Tibial nerve (tissue), 4 donors: ENCODE data around the gene SDE2. TPM values are rescaled to one million over a fixed set of nuclear protein-coding genes. Genes with fewer than 3 reads are reported as not detected.
A peak's percentile ranks its signal among the peaks of the same experiment; 100 is the strongest.

Source experiments
- DNase-seq, 2 donors: peaks; one replicate each; pipeline ENCODE4 v3.0.0-alpha.2; 2019; ENCODE audit warnings: low spot score in 2 of 2
- H3K27ac ChIP-seq, 4 donors: fragments of 200-600 bp; sonication (generic) in 3 of 4; one replicate each; pipeline ENCODE4 v1.5.1; 2017 to 2019; ENCODE audit warnings: mild to moderate bottlenecking in 1 of 4
- H3K27me3 ChIP-seq, 2 donors: fragments of 200-600 bp; sonication (generic) in 1 of 2; one replicate each; pipeline versions ENCODE4 v1.5.1 to v1.6.0; 2017 to 2019
- H3K36me3 ChIP-seq, 3 donors: fragments of 200-600 bp; sonication (generic); one replicate each; pipeline ENCODE4 v1.5.1; 2018 to 2019
- H3K4me1 ChIP-seq, 4 donors: fragments of 200-600 bp; sonication (generic) in 3 of 4; one replicate each; pipeline ENCODE4 v1.5.1; 2017 to 2019
- H3K4me3 ChIP-seq, 4 donors: fragments of 200-600 bp; sonication (generic) in 3 of 4; one replicate each; pipeline ENCODE4 v1.5.1; 2017 to 2019; ENCODE audit warnings: mild to moderate bottlenecking in 1 of 4, moderate library complexity in 1 of 4
- H3K9me3 ChIP-seq, 4 donors: fragments of 200-600 bp; sonication (generic) in 3 of 4; one replicate each; pipeline ENCODE4 v1.5.1; 2017 to 2019
- EP300 ChIP-seq, 2 donors: sonication (generic); formaldehyde crosslinking; IDR thresholded peaks; one replicate each; pipeline ENCODE4 v1.6.1; 2017; ENCODE audit warnings: antibody characterized with exemption in 2 of 2, mild to moderate bottlenecking in 1 of 2
- POLR2A ChIP-seq, 2 donors: fragments of 450-650 bp; IDR thresholded peaks; one replicate each; pipeline ENCODE4 v1.6.1; 2017; ENCODE audit warnings: antibody characterized with exemption in 2 of 2, mild to moderate bottlenecking in 2 of 2, moderate library complexity in 2 of 2
- WGBS, 2 donors: methylation state at CpG; one replicate each; pipeline ENCODE4 v1.1.5; 2018; 5-methylcytosine and 5-hydroxymethylcytosine counted together
- total RNA-seq, 4 donors: library from RNA; depleted of rRNA; stranded (reverse); fragments of >200 nt; gene quantifications; one replicate each; pipeline ENCODE4 v1.1.0, GENCODE V29; 2016
- TF ChIP-seq, protein P1 (sequence below), 5 experiments: fragments of 200-600 bp in 3 of 5; fragments of 450-650 bp in 2 of 5; sonication (generic) in 3 of 5; IDR thresholded peaks; one replicate each; pipeline ENCODE4 v1.5.1; 2016 to 2019; ENCODE audit warnings: antibody characterized with exemption in 5 of 5, mild to moderate bottlenecking in 3 of 5, moderate library complexity in 2 of 5

The SDE2 gene
- total RNA-seq, 4 donors from 2014 or later: 15.0 to 27.5 (median 23.7) TPM

- Histone ChIP-seq H3K9me3 (no peaks in the 10 kb centered on the region), H3K27me3 (peaks cover 0 to 12% of the 10 kb centered on the region in 2 donors), H3K36me3 (no peaks in the 10 kb centered on the region), H3K27ac (no peak overlapping the region), H3K4me3 (no peak overlapping the region), H3K4me1 (peaks cover 0 to 5% (median 0%) of the 10 kb centered on the region in 4 donors)
- WGBS, 2 donors: 31 to 32% methylated on average over 21 of the region's 21 CpGs
- no peak for DNase-seq
- TF ChIP-seq POLR2A (IDR thresholded peaks at IDR 0.05): no peak
- no peak for TF ChIP-seq EP300 (IDR thresholded peaks at IDR 0.05)
- TF ChIP-seq, protein P1, sequence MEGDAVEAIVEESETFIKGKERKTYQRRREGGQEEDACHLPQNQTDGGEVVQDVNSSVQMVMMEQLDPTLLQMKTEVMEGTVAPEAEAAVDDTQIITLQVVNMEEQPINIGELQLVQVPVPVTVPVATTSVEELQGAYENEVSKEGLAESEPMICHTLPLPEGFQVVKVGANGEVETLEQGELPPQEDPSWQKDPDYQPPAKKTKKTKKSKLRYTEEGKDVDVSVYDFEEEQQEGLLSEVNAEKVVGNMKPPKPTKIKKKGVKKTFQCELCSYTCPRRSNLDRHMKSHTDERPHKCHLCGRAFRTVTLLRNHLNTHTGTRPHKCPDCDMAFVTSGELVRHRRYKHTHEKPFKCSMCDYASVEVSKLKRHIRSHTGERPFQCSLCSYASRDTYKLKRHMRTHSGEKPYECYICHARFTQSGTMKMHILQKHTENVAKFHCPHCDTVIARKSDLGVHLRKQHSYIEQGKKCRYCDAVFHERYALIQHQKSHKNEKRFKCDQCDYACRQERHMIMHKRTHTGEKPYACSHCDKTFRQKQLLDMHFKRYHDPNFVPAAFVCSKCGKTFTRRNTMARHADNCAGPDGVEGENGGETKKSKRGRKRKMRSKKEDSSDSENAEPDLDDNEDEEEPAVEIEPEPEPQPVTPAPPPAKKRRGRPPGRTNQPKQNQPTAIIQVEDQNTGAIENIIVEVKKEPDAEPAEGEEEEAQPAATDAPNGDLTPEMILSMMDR (IDR thresholded peaks at IDR 0.05): peak in 2 of 5 experiments; percentile 44 to 57
Observed at GRCh38 chr1:225962440-225962975, 36.6 kb downstream of the SDE2 start.

DNA sequence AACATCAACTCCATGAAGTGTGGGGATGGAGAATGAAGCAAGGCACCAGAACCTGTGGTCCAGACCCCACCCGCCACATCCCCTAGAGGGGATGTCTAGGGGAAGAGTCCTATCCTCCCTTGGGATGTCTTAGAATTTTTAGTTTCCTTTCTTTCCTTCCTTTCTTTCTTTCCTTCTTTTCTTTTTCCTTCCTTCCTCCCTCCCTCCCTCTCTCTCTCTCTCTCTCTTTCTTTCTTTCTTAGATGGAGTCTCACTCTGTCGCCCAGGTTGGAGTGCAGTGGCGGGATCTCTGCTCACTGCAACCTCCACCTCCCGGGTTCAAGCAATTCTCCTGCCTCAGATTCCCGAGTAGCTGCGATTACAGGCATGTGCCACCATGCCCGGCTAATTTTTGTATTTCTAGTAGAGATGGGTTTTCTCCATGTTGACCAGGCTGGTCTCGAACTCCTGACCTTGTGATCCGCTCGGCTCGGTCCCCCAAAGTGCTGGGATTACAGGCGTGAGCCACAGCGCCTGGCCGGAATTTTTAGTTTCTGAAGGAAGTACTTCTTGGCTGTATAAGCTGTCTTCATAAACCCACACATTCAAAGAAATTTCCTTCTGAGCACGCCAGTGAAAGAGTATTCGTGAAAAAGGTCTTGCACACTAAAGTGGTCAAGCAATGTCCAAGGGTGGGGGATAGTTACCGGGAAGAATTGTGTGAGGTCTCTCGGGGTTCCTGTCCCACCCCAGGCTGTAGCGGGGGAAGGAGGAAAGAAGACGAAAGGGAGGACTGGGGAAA is 37.3 kb downstream of the SDE2 start:
- 68 to 72% methylated on average over 20 of the region's 20 CpGs for WGBS, 2 donors
- Histone ChIP-seq H3K27me3 (peaks cover 0 to 12% of the 10 kb centered on the region in 2 donors), H3K9me3 (no peaks in the 10 kb centered on the region), H3K4me3 (no peak overlapping the region), H3K27ac (no peak overlapping the region), H3K4me1 (peaks cover 0 to 5% (median 0%) of the 10 kb centered on the region in 4 donors), H3K36me3 (no peaks in the 10 kb centered on the region)
- DNase-seq: no peak
- TF ChIP-seq EP300 (IDR thresholded peaks at IDR 0.05) (no peak), POLR2A (IDR thresholded peaks at IDR 0.05) (no peak)
- TF ChIP-seq, protein P1 (IDR thresholded peaks at IDR 0.05): no peak

- 85% methylated on average over 3 of the region's 3 CpGs for WGBS, 2 donors
- H3K4me1 ChIP-seq: peaks cover 0 to 5% (median 0%) of the 10 kb centered on the region in 4 donors
- TF ChIP-seq EP300 (IDR thresholded peaks at IDR 0.05) (no peak), POLR2A (IDR thresholded peaks at IDR 0.05) (no peak)
- TF ChIP-seq, protein P1 (IDR thresholded peaks at IDR 0.05): no peak
Observed at GRCh38 chr1:225958041-225958440, 41.1 kb downstream of the SDE2 start.

GRCh38 chr1:225954753-225955152 is 44.4 kb downstream of the SDE2 start:
- Histone ChIP-seq H3K36me3 (no peaks in the 10 kb centered on the region), H3K4me1 (no peaks in the 10 kb centered on the region), H3K9me3 (no peaks in the 10 kb centered on the region), H3K27ac (no peak overlapping the region), H3K4me3 (no peak overlapping the region), H3K27me3 (peaks cover 0 to 9% of the 10 kb centered on the region in 2 donors)
- WGBS, 2 donors: 89 to 100% methylated on average over 1 of the region's 1 CpG
- no peak for DNase-seq
- TF ChIP-seq EP300 (IDR thresholded peaks at IDR 0.05) (no peak), POLR2A (IDR thresholded peaks at IDR 0.05) (no peak)
- TF ChIP-seq, protein P1 (IDR thresholded peaks at IDR 0.05): no peak

More at GRCh38 chr1:225958041-225958440, 41.1 kb downstream of the SDE2 start:
- Histone ChIP-seq H3K27ac (no peak overlapping the region), H3K36me3 (no peaks in the 10 kb centered on the region), H3K27me3 (peaks cover 0 to 12% of the 10 kb centered on the region in 2 donors), H3K4me3 (no peak overlapping the region), H3K9me3 (no peaks in the 10 kb centered on the region)
- DNase-seq: no peak

GRCh38 chr1:225953315-225953714 is 45.8 kb downstream of the SDE2 start:
- Histone ChIP-seq H3K9me3 (no peaks in the 10 kb centered on the region), H3K27me3 (peaks cover 0 to 11% of the 10 kb centered on the region in 2 donors), H3K4me3 (no peak overlapping the region), H3K36me3 (no peaks in the 10 kb centered on the region), H3K27ac (no peak overlapping the region), H3K4me1 (no peaks in the 10 kb centered on the region)
- 90 to 98% methylated on average over 4 of the region's 4 CpGs for WGBS, 2 donors
- TF ChIP-seq, protein P1 (IDR thresholded peaks at IDR 0.05): no peak
- no peak for TF ChIP-seq EP300 (IDR thresholded peaks at IDR 0.05)
- TF ChIP-seq POLR2A (IDR thresholded peaks at IDR 0.05): no peak
- DNase-seq: no peak
